Lung (tissue), 12 donors: ENCODE data around the gene ZNF823. TPM values are rescaled to one million over a fixed set of nuclear protein-coding genes. Genes with fewer than 3 reads are reported as not detected.

ENCODE experiments used
- ATAC-seq: fragments of 200-7000 bp; cut with Tn5 transposase; one replicate; pipeline ENCODE4 v1.9.1; 2020; ENCODE audit warnings: moderate number of reproducible peaks; ENCODE audit not compliant: insufficient read depth, low FRiP score
- DNase-seq, 3 donors: peaks; one replicate each; pipeline ENCODE4 v3.0.0-alpha.2; 2013 to 2017
- H3K27ac ChIP-seq, 2 donors: one replicate each; pipeline ENCODE4 v1.5.1; 2013; ENCODE audit warnings: mild to moderate bottlenecking in 2 of 2, moderate library complexity in 2 of 2, control low read depth in 1 of 2, inconsistent platforms in 1 of 2, low read depth in 1 of 2, low read length in 1 of 2
- H3K27me3 ChIP-seq, 3 donors: one replicate each; pipeline ENCODE4 v1.5.1; 2013; ENCODE audit warnings: low read length in 2 of 3; ENCODE audit not compliant: control insufficient read depth in 3 of 3, insufficient read depth in 3 of 3
- H3K36me3 ChIP-seq, 4 donors: one replicate each; pipeline ENCODE4 v1.5.1; 2013; ENCODE audit warnings: low read length in 4 of 4, mild to moderate bottlenecking in 1 of 4, moderate library complexity in 1 of 4; ENCODE audit not compliant: control insufficient read depth in 4 of 4, insufficient read depth in 4 of 4
- H3K4me1 ChIP-seq, 5 donors: one replicate each; pipeline ENCODE4 v1.5.1; 2013; ENCODE audit warnings: low read length in 5 of 5, mild to moderate bottlenecking in 2 of 5, moderate library complexity in 1 of 5; ENCODE audit not compliant: control insufficient read depth in 5 of 5, insufficient read depth in 5 of 5
- H3K4me3 ChIP-seq: one replicate; pipeline ENCODE4 v1.5.1; 2013; ENCODE audit warnings: mild to moderate bottlenecking, control low read depth, moderate library complexity
- H3K9ac ChIP-seq, 2 donors: one replicate each; pipeline ENCODE4 v1.5.1; 2013; ENCODE audit warnings: low read length in 2 of 2, control low read depth in 1 of 2; ENCODE audit not compliant: insufficient read depth in 1 of 2
- H3K9me3 ChIP-seq, 4 donors: one replicate each; pipeline ENCODE4 v1.5.1; 2013; ENCODE audit warnings: low read length in 3 of 4, mild to moderate bottlenecking in 1 of 4, moderate library complexity in 1 of 4; ENCODE audit not compliant: control insufficient read depth in 4 of 4, insufficient read depth in 3 of 4
- WGBS, 2 donors: extraction: QIAGEN DNeasy Blood & Tissue Kit; methylation state at CpG; one replicate each; pipeline ENCODE4 v1.1.7; 2013; 5-methylcytosine and 5-hydroxymethylcytosine counted together
- polyA plus RNA-seq, 2 donors: library from polyadenylated mRNA; stranded (reverse); fragments of 200-250 nt; gene quantifications; one replicate each; pipeline ENCODE4 v1.2.1, GENCODE V29; 2013
- total RNA-seq, 2 donors: library from RNA; depleted of rRNA in 1 of 2; stranded (reverse); fragments of >200 nt in 1 of 2; gene quantifications; one replicate each; pipeline ENCODE4 v1.2.1, GENCODE V29; 2014 to 2021
- TF ChIP-seq, protein P1 (sequence below): IDR thresholded peaks from 2 replicates; pipeline ENCODE4 v1.5.1; 2012; ENCODE audit warnings: mild to moderate bottlenecking; ENCODE audit errors: control extremely low read depth, extremely low read depth
- donor health status: control.
- donor health status: control.
- donor health status: Bipolar disorder and iron deficiency.
- donor health status: healthy.
- donor health status: DM: yes; HTN: yes; CAD: no.

The ZNF823 gene
- total and polyA plus RNA-seq, 4 donors, result 2.4 to 13.1 (median 4.9) TPM

DNA sequence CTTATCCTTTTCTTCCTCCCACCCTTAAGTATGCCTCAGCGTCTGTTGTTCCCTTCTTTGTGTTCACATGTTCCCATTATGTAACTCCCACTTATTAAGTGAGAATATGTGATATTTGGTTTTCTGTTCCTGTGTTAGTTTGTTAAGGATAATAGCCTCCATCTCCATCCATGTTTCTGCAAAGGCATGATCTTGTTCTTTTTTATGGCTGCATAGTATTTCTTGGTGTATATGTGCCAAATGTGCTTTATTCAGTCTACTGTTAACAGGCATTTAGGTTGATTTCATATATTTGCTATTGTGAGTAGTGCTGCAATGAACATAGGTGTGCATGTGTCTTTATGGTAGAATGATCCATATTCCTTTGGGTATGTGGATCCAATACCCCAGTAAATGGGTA, 24.9 kb upstream of the ZNF823 start:
- ATAC-seq (no peak), DNase-seq (no peak)
- TF ChIP-seq, protein P1, sequence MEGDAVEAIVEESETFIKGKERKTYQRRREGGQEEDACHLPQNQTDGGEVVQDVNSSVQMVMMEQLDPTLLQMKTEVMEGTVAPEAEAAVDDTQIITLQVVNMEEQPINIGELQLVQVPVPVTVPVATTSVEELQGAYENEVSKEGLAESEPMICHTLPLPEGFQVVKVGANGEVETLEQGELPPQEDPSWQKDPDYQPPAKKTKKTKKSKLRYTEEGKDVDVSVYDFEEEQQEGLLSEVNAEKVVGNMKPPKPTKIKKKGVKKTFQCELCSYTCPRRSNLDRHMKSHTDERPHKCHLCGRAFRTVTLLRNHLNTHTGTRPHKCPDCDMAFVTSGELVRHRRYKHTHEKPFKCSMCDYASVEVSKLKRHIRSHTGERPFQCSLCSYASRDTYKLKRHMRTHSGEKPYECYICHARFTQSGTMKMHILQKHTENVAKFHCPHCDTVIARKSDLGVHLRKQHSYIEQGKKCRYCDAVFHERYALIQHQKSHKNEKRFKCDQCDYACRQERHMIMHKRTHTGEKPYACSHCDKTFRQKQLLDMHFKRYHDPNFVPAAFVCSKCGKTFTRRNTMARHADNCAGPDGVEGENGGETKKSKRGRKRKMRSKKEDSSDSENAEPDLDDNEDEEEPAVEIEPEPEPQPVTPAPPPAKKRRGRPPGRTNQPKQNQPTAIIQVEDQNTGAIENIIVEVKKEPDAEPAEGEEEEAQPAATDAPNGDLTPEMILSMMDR, result no peak
- no peak overlapping the region for H3K9ac ChIP-seq
- H3K4me3 ChIP-seq, result no peak overlapping the region
- H3K9me3 ChIP-seq, result no peaks in the 10 kb centered on the region
- H3K4me1 ChIP-seq, result peaks cover 0 to 14% (median 3%) of the 10 kb centered on the region in 5 donors
- WGBS, 2 donors, result 80 to 91% methylated on average over 1 of the region's 1 CpG
- no peaks in the 10 kb centered on the region for H3K36me3 ChIP-seq
- H3K27me3 ChIP-seq, result no peaks in the 10 kb centered on the region
- no peak overlapping the region for H3K27ac ChIP-seq

DNA sequence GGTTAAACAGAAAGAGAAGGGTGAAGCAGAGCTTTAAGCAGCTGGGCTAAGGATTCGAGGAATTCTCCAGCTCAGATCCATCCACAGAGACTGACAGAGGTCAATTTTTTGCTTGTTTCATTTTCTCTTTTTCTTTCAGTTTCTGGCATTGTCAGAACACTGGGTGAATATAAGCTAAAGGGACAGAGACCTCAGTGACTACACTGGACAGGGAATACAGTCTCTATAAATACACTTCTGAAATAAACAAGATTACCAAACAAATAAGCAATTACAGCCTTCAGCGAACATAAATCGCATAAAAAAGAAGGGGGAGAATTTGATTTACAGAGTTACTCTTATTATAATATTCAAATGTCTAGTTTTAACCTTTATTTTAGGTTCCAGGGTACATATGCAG, 24.4 kb upstream of the ZNF823 start:
- Histone ChIP-seq H3K27me3 (no peaks in the 10 kb centered on the region), H3K27ac (no peak overlapping the region), H3K36me3 (no peaks in the 10 kb centered on the region), H3K4me1 (peaks cover 0 to 10% (median 0%) of the 10 kb centered on the region in 5 donors), H3K4me3 (no peak overlapping the region), H3K9ac (no peak overlapping the region), H3K9me3 (no peaks in the 10 kb centered on the region)
- TF ChIP-seq, protein P1, result no peak
- ATAC-seq, result no peak
- no peak for DNase-seq
- 72 to 85% methylated on average over 3 of the region's 3 CpGs for WGBS, 2 donors

DNA sequence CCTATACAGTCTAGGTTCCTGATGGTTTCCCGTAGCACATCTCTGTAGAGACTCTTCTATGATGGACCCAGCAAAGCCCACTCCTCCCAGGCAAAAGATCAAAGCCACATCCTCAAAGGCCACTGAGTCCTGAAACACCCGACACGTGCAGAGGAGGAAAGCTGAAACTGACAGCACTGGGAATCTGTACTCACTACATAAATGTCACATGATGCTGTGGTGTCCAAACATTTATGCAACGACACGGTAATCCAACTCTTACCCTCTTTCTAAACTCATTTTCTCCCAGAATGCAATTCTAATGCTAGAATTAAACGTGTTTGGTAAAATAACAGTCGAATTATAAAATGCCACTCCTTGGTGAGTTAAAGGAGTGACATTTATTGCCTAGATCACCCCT, 21.1 kb upstream of the ZNF823 start:
- H3K27ac ChIP-seq, result no peak overlapping the region
- ATAC-seq, result no peak

More for the DNA sequence above, 21.1 kb upstream of the ZNF823 start:
- no peak overlapping the region for H3K4me3 ChIP-seq
- H3K9ac ChIP-seq, result no peak overlapping the region
- H3K9me3 ChIP-seq, result peaks cover 0 to 12% (median 0%) of the 10 kb centered on the region in 4 donors
- no peaks in the 10 kb centered on the region for H3K27me3 ChIP-seq
- no peaks in the 10 kb centered on the region for H3K4me1 ChIP-seq
- DNase-seq, result no peak
- 74 to 75% methylated on average over 7 of the region's 7 CpGs for WGBS, 2 donors
- TF ChIP-seq, protein P1, result no peak
- no peaks in the 10 kb centered on the region for H3K36me3 ChIP-seq
